ENCODE data around the gene DMXL1.
"Not testable (repeated sequence)": the region's sequence is repeated elsewhere in the genome, so short reads cannot be mapped to it uniquely, and the experiment has no call there.

The DMXL1 gene

DNA sequence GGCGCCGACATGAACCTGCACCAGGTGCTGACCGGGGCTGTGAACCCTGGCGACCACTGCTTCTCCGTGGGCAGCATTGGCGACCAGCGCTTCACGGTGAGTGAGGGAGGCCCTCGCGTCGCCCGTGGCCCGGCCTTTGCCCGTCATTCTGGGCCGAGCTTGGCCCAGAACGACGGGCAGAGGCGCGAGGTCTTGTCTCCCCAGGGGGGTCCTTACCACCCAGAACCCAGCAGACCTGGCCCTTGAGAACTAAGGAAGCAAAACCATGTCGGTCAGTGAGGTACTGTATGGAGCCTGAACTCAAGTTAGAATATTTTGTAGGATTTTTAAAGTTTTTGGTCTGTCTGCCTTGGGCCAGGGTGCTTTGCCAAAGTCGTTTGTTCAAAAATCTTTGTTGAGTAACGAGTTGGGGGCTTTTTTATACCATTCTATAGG is 691 bp downstream of the DMXL1 start:
- no peak for TF ChIP-seq CTCF (IDR thresholded peaks at IDR 0.05)
- Histone ChIP-seq H3K27ac (peak overlapping the region; percentile 94), H3K4me1 (ENCODE audit: control insufficient read depth in 1 of 2, insufficient read depth in 1 of 2, low read depth in 1 of 2, low read length in 1 of 2) (peaks cover 22% of the 10 kb centered on the region in 2 experiments), H3K36me3 (no peaks in the 10 kb centered on the region), H3K4me3 (ENCODE audit: low read depth in 1 of 2, low read length in 1 of 2) (peak overlapping the region; percentile 70 to 73), H3K9me3 (no peaks in the 10 kb centered on the region), H3K27me3 (no peaks in the 10 kb centered on the region)

GRCh38 chr5:119072496-119072895 is 1.6 kb downstream of the DMXL1 start:
- TF ChIP-seq CTCF (IDR thresholded peaks at IDR 0.05), result no peak
- peak overlapping the region in 1 of 2 experiments; percentile 73 for H3K4me3 ChIP-seq (ENCODE audit: low read depth in 1 of 2, low read length in 1 of 2)
- H3K4me1 ChIP-seq (ENCODE audit: control insufficient read depth in 1 of 2, insufficient read depth in 1 of 2, low read depth in 1 of 2, low read length in 1 of 2), result peaks cover 22% of the 10 kb centered on the region in 2 experiments
- no peaks in the 10 kb centered on the region for H3K27me3 ChIP-seq
- H3K36me3 ChIP-seq, result no peaks in the 10 kb centered on the region
- no peak overlapping the region for H3K27ac ChIP-seq
- H3K9me3 ChIP-seq, result no peaks in the 10 kb centered on the region

DNA sequence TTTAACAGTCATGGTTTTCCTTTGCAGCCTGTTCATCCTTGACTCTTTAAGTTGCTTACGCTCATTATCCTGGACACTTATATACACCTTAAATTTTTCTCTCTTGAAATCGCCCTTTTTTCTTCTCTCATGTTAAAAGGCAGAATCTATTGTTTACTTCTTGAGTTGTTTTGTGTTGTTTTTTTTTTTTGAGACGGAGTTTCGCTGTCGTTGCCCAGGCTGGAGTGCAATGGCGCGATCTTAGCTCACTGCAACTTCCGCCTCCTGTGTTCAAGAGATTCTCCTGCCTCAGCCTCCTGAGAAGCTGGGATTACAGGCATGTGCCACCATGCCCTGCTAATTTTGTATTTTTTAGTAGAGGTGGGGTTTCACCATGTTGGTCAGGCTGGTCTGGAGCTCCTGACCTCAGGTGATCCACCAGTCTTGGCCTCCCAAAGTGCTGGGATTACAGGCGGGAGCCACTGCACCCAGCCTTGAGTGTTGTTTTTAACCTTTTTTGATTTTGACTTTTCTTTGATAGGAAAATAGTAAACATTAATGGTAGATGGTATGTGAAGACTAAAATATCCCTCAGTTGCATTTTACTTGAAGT is 3.0 kb downstream of the DMXL1 start:
- not testable (repeated sequence) for H3K4me3 ChIP-seq (ENCODE audit: low read depth in 1 of 2, low read length in 1 of 2); H3K36me3 ChIP-seq; H3K9me3 ChIP-seq; H3K27me3 ChIP-seq; H3K27ac ChIP-seq
- H3K4me1 ChIP-seq (ENCODE audit: control insufficient read depth in 1 of 2, insufficient read depth in 1 of 2, low read depth in 1 of 2, low read length in 1 of 2), result peaks cover 22% of the 10 kb centered on the region in 2 experiments

- H3K27me3 ChIP-seq, result no peaks in the 10 kb centered on the region
- H3K9me3 ChIP-seq, result no peaks in the 10 kb centered on the region
- H3K36me3 ChIP-seq, result no peaks in the 10 kb centered on the region
- H3K4me3 ChIP-seq (ENCODE audit: low read depth in 1 of 2, low read length in 1 of 2), result no peak overlapping the region
- no peak overlapping the region for H3K27ac ChIP-seq
- peaks cover 22% of the 10 kb centered on the region in 2 experiments for H3K4me1 ChIP-seq (ENCODE audit: control insufficient read depth in 1 of 2, insufficient read depth in 1 of 2, low read depth in 1 of 2, low read length in 1 of 2)
- no peak for TF ChIP-seq CTCF (IDR thresholded peaks at IDR 0.05)
Observed at GRCh38 chr5:119074419-119074818, 3.5 kb downstream of the DMXL1 start.

DNA sequence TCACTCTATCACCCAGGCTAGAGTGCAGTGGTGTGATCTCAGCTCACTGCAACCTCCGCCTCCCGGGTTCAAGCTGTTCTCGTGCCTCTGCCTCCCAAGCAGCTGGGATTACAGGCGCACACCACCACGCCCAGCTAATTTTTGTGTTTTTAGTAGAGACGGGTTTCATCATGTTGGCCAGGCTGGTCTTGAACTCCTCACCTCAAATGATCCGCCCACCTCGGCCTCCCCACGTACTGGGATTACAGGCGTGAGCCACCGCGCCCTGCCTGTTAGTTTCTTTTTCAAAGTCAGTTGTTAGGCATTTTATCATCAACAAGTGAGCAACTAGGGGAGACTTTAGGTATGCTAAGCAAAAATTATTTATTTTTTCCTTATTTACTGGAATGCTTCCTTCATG is 4.4 kb downstream of the DMXL1 start:
- H3K36me3 ChIP-seq; H3K4me3 ChIP-seq (ENCODE audit: low read depth in 1 of 2, low read length in 1 of 2); H3K27me3 ChIP-seq; H3K27ac ChIP-seq; H3K9me3 ChIP-seq: not testable (repeated sequence)
- H3K4me1 ChIP-seq (ENCODE audit: control insufficient read depth in 1 of 2, insufficient read depth in 1 of 2, low read depth in 1 of 2, low read length in 1 of 2), result peaks cover 18% of the 10 kb centered on the region in 2 experiments

- Histone ChIP-seq H3K4me3 (ENCODE audit: low read depth in 1 of 2, low read length in 1 of 2) (no peak overlapping the region), H3K4me1 (ENCODE audit: control insufficient read depth in 1 of 2, insufficient read depth in 1 of 2, low read depth in 1 of 2, low read length in 1 of 2) (peaks cover 15 to 17% of the 10 kb centered on the region in 2 experiments), H3K27ac (no peak overlapping the region), H3K9me3 (no peaks in the 10 kb centered on the region), H3K36me3 (no peaks in the 10 kb centered on the region), H3K27me3 (no peaks in the 10 kb centered on the region)
- TF ChIP-seq CTCF (IDR thresholded peaks at IDR 0.05), result no peak
Observed at GRCh38 chr5:119076080-119076479, 5.2 kb downstream of the DMXL1 start.

Data from neutrophil (primary cell).